Measurements from ENCODE around the gene DYNLT4.

GRCh38 chr1:44826375-44827196 lies 19.4 kb upstream of the DYNLT4 start:
- TF ChIP-seq CTCF (IDR thresholded peaks at IDR 0.05; ENCODE audit: low read depth, low read length, poor library complexity, severe bottlenecking) (no peak), EZH2phosphoT487 (IDR thresholded peaks at IDR 0.05; ENCODE audit: borderline replicate concordance, low read length) (no peak)

All from DOHH2 (cell line).